ENCODE measurements around the gene ADAMTS14. TPM values are rescaled to one million over a fixed set of nuclear protein-coding genes. Genes with fewer than 3 reads are reported as not detected.

ADAMTS14 gene
- total RNA-seq, 3 donors from 2014 or later = under 0.01 to 0.15 (median under 0.01) TPM

DNA sequence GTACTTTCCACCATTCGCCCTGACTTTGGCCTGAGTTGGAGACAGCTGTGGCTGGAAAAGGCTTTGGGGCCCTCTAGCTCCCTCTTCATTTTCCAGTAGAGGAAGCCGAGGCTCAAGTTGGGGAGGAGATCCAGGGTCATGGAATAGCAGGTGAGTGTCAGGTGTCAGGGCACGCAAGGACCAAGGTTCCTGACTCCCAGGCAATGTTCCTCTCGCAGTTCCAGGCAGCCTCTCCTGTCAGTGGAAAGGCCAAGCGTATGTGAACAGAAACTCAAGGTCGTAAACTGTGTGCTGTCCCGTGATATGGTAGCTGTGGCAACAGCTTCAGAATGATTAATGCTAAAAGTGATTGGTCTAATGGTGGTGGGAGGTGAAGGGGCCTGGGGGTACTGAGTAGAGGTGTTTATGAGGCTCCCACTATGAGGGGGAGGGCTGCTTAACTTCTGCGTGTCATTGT lies 13.2 kb downstream of the ADAMTS14 start:
- DNase-seq (ENCODE audit: low spot score in 2 of 2) = no peak
- TF ChIP-seq POLR2AphosphoS5 (IDR thresholded peaks at IDR 0.05) (no peak), POLR2A (IDR thresholded peaks at IDR 0.05) (no peak)
- TF ChIP-seq, protein P1, sequence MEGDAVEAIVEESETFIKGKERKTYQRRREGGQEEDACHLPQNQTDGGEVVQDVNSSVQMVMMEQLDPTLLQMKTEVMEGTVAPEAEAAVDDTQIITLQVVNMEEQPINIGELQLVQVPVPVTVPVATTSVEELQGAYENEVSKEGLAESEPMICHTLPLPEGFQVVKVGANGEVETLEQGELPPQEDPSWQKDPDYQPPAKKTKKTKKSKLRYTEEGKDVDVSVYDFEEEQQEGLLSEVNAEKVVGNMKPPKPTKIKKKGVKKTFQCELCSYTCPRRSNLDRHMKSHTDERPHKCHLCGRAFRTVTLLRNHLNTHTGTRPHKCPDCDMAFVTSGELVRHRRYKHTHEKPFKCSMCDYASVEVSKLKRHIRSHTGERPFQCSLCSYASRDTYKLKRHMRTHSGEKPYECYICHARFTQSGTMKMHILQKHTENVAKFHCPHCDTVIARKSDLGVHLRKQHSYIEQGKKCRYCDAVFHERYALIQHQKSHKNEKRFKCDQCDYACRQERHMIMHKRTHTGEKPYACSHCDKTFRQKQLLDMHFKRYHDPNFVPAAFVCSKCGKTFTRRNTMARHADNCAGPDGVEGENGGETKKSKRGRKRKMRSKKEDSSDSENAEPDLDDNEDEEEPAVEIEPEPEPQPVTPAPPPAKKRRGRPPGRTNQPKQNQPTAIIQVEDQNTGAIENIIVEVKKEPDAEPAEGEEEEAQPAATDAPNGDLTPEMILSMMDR (IDR thresholded peaks at IDR 0.05) = no peak
- no peaks in the 10 kb centered on the region for H3K36me3 ChIP-seq
- intact Hi-C loops (cut with DNase I; ENCODE audit: low total_unique reads) = no loop called here
- no peaks in the 10 kb centered on the region for H3K27me3 ChIP-seq
- H3K9me3 ChIP-seq = no peaks in the 10 kb centered on the region
- no peak overlapping the region for H3K27ac ChIP-seq
- H3K4me3 ChIP-seq = no peak overlapping the region
- no peaks in the 10 kb centered on the region for H3K4me1 ChIP-seq

GRCh38 chr10:70688828-70689227 lies 16.5 kb downstream of the ADAMTS14 start:
- intact Hi-C loops (cut with DNase I; ENCODE audit: low total_unique reads) = no loop called here
- Histone ChIP-seq H3K36me3 (no peaks in the 10 kb centered on the region), H3K27me3 (no peaks in the 10 kb centered on the region), H3K9me3 (no peaks in the 10 kb centered on the region), H3K4me1 (peaks cover 0 to 6% of the 10 kb centered on the region in 2 donors), H3K27ac (no peak overlapping the region), H3K4me3 (no peak overlapping the region)
- no peak for DNase-seq (ENCODE audit: low spot score in 2 of 2)
- TF ChIP-seq POLR2AphosphoS5 (IDR thresholded peaks at IDR 0.05) (no peak), POLR2A (IDR thresholded peaks at IDR 0.05) (no peak)
- TF ChIP-seq, protein P1 (IDR thresholded peaks at IDR 0.05) = no peak

DNA sequence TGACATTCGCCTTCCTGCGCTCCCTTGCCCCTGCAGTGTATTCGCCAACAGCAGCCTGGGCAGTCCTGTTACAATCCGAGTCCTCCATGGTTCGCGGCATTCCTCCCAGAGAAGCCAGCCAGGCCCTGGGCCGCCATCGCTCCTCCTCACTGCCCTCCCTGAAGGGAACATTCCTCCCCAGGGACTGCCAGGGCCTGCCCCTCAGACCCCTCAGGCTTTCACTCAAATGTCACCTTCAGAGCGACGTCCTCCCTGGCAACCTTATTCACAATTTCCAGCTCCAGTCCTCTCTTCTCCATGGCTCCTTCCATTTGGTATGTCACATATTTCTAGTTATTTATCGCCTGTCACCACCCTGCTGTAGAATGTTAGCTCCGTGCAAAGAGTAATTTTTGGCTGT lies 17.4 kb downstream of the ADAMTS14 start:
- Histone ChIP-seq H3K4me1 (peaks cover 0 to 6% of the 10 kb centered on the region in 2 donors), H3K36me3 (no peaks in the 10 kb centered on the region), H3K4me3 (no peak overlapping the region), H3K27me3 (no peaks in the 10 kb centered on the region), H3K27ac (no peak overlapping the region), H3K9me3 (no peaks in the 10 kb centered on the region)
- no peak for TF ChIP-seq POLR2AphosphoS5 (IDR thresholded peaks at IDR 0.05)
- no peak for TF ChIP-seq POLR2A (IDR thresholded peaks at IDR 0.05)
- TF ChIP-seq, protein P1 (IDR thresholded peaks at IDR 0.05) = no peak
- intact Hi-C loops (cut with DNase I; ENCODE audit: low total_unique reads) = no loop called here
- no peak for DNase-seq (ENCODE audit: low spot score in 2 of 2)

DNA sequence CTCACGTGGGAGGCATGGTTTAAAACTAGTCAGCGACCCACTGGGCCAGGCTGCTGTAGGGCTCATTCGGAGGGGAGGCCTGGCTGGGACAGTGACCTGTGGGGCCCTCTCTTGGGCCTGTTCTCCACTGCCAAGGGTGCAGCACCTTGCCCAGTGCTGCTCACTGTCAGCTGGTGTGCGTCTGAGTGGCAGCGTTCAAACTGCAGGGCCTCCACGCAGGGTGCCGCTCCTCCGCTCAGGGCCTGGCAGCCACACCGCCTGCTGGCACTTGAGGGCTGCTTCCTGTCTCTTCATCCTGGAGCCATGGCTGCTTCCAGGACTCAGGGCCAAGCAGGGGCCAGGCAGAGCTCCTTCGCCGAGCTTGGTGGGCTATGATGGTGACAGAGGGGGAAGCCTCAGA lies 18.3 kb downstream of the ADAMTS14 start:
- TF ChIP-seq POLR2A (IDR thresholded peaks at IDR 0.05) (no peak), POLR2AphosphoS5 (IDR thresholded peaks at IDR 0.05) (no peak)
- TF ChIP-seq, protein P1 (IDR thresholded peaks at IDR 0.05) = no peak
- no peak overlapping the region for H3K4me3 ChIP-seq
- no peak for DNase-seq (ENCODE audit: low spot score in 2 of 2)
- no peaks in the 10 kb centered on the region for H3K36me3 ChIP-seq
- intact Hi-C loops (cut with DNase I; ENCODE audit: low total_unique reads) = no loop called here
- no peaks in the 10 kb centered on the region for H3K27me3 ChIP-seq
- no peak overlapping the region for H3K27ac ChIP-seq
- H3K4me1 ChIP-seq = peaks cover 0 to 6% of the 10 kb centered on the region in 2 donors
- H3K9me3 ChIP-seq = no peaks in the 10 kb centered on the region

- TF ChIP-seq, protein P1 (IDR thresholded peaks at IDR 0.05) = no peak
- TF ChIP-seq POLR2A (IDR thresholded peaks at IDR 0.05) (no peak), POLR2AphosphoS5 (IDR thresholded peaks at IDR 0.05) (no peak)
- H3K4me1 ChIP-seq = peaks cover 0 to 6% of the 10 kb centered on the region in 2 donors
- no peak overlapping the region for H3K27ac ChIP-seq
- H3K36me3 ChIP-seq = no peaks in the 10 kb centered on the region
- DNase-seq (ENCODE audit: low spot score in 2 of 2) = no peak
- H3K4me3 ChIP-seq = no peak overlapping the region
- no peaks in the 10 kb centered on the region for H3K9me3 ChIP-seq
- no peaks in the 10 kb centered on the region for H3K27me3 ChIP-seq
- intact Hi-C loops (cut with DNase I; ENCODE audit: low total_unique reads) = no loop called here
These were observed 19.3 kb downstream of the ADAMTS14 start for GRCh38 chr10:70691611-70692010.
